Measurements from ENCODE around the gene C6orf89.
"Not testable (repeated sequence)": the region's sequence is repeated elsewhere in the genome, so short reads cannot be mapped to it uniquely, and the experiment has no call there.

Gene C6orf89

DNA sequence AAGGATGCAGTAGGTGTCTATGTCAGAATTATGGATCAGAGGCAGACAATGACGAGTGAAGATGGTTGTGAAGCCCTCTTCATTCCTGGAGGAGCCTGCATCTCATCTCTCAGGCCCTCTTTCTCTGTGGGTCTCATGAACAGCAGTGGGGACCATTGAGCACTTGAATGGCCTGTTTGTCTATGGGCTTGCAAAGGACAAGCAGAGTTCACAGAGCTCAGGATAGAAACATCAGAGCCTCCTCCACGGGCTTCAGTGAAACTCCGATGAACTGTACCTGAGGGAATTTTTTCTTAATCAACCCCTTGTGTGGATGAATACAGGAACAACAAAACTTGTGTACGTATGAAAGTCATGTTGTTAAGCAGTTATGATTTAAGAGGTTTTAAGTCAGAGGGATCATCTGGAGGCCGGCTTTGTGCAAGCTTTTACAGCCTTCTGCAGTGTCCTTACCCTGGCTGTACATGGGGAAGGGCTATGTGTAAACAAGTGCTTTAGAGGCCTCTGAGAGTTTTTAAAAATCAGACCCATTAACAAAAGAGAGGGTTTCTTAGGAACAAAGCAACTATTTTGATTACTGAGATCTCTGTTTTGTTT, 39.1 kb downstream of the C6orf89 start:
- DNase-seq (ENCODE audit: low read depth), result no peak

DNA sequence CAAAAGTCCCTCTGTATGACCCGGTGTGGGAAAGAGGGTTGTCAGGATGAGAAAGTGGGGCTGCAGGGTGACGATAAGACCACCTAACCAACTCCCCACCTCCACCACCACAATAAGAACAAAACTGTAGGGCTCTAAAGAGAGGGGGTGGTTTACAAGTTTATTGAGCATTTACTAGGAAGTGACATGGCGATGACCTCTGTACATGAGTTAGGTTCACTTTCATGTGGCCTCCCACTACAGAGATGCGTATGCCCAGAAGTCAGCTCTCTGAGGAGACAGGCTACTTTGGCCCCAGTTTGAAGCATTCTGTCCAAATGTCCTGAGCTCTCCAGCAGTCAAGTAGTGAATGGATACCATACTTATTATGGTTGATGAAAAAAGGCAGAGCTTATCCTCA, 40.1 kb downstream of the C6orf89 start:
- no peak for DNase-seq (ENCODE audit: low read depth)

GRCh38 chr6:36926708-36927513, 41.2 kb downstream of the C6orf89 start:
- DNase-seq (ENCODE audit: low read depth), result no peak

GRCh38 chr6:36927691-36928546, 42.2 kb downstream of the C6orf89 start:
- DNase-seq (ENCODE audit: low read depth), result no peak

DNA sequence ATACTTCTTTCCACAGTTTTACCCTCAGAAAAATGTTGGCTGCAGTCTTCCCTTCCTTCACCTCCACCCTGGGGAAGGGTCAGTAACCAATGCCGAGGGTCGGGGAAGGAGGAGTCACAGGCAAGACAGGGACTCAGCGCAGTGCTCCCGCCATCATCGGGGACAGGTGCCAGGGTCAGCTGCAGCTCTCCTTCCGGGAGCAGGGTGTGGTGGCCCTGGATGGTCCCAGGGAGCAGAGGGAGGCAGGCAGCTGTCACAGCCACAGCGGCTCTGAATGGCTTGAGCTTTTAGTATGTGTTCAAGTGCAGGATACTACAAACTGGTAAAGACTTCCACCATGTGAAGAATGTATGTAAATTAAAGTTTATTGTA, 42.8 kb downstream of the C6orf89 start:
- no peak for DNase-seq (ENCODE audit: low read depth)

DNA sequence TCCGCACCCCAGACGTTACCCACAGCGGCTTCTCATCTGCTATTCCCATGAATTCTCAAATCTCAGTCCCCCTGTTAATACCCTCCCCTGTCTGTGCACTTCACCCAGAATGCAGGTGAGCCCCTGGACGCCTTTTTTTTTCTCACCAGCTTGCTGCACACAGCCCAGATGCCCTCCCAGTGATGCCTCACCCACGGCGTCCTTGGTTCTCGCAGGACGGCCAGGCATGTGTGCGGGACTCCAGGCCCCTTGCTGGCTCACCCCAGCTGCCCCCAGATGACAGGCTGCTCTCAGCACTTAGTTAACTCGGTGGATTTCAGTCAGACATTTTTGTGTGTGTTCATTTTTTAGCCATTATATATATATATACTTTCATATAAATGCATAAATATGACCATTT, 43.4 kb downstream of the C6orf89 start:
- no peak for DNase-seq (ENCODE audit: low read depth)

GRCh38 chr6:36929607-36930006, 43.9 kb downstream of the C6orf89 start:
- DNase-seq (ENCODE audit: low read depth), result no peak

GRCh38 chr6:36930483-36930882, 44.7 kb downstream of the C6orf89 start:
- DNase-seq (ENCODE audit: low read depth), result no peak

DNA sequence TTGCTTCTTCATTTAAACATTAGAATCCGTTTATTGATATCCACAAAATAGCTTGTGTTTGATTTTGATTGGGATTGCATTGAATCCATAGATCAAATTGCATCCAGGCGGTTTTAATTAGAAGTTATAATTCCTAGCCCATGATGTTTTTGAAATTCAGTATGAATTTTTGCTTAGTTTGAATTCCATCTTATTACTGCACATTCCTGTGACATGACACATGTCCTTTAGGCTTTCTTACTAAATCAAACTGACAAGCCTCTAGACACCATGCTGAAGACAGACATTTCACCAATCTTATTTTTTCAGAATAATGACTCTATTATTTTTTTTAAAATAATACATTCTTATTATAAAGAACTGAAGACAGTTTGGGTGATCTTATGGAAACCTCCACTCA, 47.4 kb downstream of the C6orf89 start:
- DNase-seq (ENCODE audit: low read depth), result peak; percentile 66

- DNase-seq (ENCODE audit: low read depth), result no peak
These were observed 47.8 kb downstream of the C6orf89 start for GRCh38 chr6:36933519-36933918.

- DNase-seq (ENCODE audit: low read depth), result no peak
These were observed 49.1 kb downstream of the C6orf89 start for GRCh38 chr6:36934901-36935300.

- DNase-seq (ENCODE audit: low read depth), result no peak
These were observed 51.1 kb downstream of the C6orf89 start for GRCh38 chr6:36936824-36937223.

GRCh38 chr6:36937896-36938295, 52.1 kb downstream of the C6orf89 start:
- no peak for DNase-seq (ENCODE audit: low read depth)

DNA sequence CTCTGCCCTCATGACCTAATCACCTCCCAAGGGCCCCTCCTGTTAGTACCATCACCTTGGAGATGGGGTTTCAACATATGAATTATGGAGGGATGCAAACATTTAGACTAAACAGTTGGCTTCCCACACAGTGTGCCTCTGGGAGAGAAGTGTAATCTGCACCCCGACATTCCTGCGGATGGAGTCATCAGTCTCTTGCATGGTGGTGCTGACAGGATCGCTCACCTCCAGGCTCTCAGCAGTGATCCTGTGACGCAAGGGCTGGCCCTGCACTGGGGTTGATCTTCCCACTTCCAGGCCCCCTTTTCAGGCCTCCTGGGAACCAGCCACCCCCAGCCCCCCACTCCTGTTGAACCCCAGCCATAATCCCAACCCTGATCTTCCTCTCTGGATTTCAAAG, 52.8 kb downstream of the C6orf89 start:
- peak; percentile 43 for DNase-seq (ENCODE audit: low read depth)

- not testable (repeated sequence) for DNase-seq (ENCODE audit: low read depth)
These were observed 53.3 kb downstream of the C6orf89 start for GRCh38 chr6:36939005-36939404.

DNA sequence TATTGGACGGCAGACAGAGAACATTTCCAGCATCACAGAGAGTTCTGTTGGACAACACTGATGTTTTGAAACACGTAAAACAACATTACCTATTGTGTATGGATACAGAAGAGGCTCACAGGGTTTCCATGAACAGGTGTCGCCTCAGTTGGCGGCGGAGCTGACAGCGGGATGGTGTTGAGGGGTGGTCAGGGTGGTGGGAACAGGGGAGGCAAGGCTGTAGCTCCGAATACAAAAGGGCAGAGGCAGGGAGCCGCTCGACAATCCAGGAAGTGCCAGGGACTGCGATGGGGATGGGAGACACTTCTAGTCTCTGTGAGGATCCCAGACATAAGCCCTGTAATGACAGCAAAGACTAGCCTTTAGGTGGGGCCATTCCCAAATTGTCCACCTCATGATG, 54.3 kb downstream of the C6orf89 start:
- no peak for DNase-seq (ENCODE audit: low read depth)

DNA sequence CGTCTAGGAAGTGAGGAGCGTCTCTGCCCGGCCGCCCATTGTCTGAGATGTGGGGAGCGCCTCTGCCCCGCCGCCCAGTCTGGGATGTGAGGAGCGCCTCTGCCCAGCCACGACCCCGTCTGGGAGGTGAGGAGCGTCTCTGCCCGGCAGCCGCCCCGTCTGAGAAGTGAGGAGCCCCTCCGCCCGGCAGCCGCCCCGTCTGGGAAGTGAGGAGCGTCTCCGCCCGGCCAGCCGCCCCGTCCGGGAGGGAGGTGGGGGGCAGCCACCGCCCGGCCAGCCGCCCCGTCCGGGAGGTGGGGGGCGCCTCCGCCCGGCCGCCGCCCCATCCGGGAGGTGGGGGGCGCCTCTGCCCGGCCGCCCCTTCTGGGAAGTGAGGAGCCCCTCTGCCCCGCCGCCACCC, 55.8 kb downstream of the C6orf89 start:
- not testable (repeated sequence) for DNase-seq (ENCODE audit: low read depth)

- DNase-seq (ENCODE audit: low read depth), result not testable (repeated sequence)
These were observed 56.6 kb downstream of the C6orf89 start for GRCh38 chr6:36942329-36942728.

- DNase-seq (ENCODE audit: low read depth), result no peak
These were observed 58.9 kb downstream of the C6orf89 start for GRCh38 chr6:36944650-36945049.

- DNase-seq (ENCODE audit: low read depth), result no peak
These were observed 59.5 kb downstream of the C6orf89 start for GRCh38 chr6:36945301-36945700.

DNA sequence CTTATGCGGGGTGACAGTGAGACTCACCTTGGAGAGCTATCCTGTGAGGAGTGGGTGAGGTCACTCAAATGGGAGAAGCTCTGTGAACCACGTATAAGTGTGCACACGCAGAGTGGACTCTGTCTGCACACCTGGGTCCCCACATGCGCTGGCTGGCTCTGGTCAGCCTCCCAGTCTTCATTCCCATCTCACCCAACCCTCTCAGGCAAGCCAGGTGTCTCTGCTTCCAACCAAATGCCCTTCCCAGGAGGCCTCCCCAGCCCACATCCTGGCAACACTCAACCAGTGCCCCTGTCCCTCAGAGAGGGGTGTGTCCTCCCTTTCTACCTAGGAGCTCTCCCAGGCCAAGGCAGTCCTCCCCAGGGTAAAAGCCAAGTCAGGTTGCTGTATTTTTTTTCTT, 60.8 kb downstream of the C6orf89 start:
- no peak for DNase-seq (ENCODE audit: low read depth)

GRCh38 chr6:36947570-36948351, 62.0 kb downstream of the C6orf89 start:
- DNase-seq (ENCODE audit: low read depth), result no peak
